Esophagus squamous epithelium (tissue), 5 donors: ENCODE data around the gene NEFH. TPM values are rescaled to one million over a fixed set of nuclear protein-coding genes. Genes with fewer than 3 reads are reported as not detected.

Experiments
- DNase-seq: peaks from one replicate; lab custom pipeline; 2025; lab: John Stamatoyannopoulos, UW
- H3K27ac ChIP-seq, 4 donors: fragments of 200-600 bp; sonication (generic); one replicate each; pipeline ENCODE4 v1.5.1; 2016 to 2019; ENCODE audit warnings: mild to moderate bottlenecking in 1 of 4
- H3K27me3 ChIP-seq, 4 donors: fragments of 200-600 bp; sonication (generic); 1 replicate in 3 of 4; 2 replicates in 1 of 4; pipeline versions ENCODE4 v1.5.1 to v1.6.0; 2017 to 2021; ENCODE audit warnings: antibody characterized with exemption in 1 of 4
- H3K36me3 ChIP-seq, 3 donors: fragments of 200-600 bp; sonication (generic); one replicate each; pipeline ENCODE4 v1.5.1; 2016 to 2019
- H3K4me1 ChIP-seq, 3 donors: fragments of 200-600 bp; sonication (generic); one replicate each; pipeline ENCODE4 v1.5.1; 2017 to 2019
- H3K4me3 ChIP-seq, 4 donors: fragments of 200-600 bp; sonication (generic); 1 replicate in 3 of 4; 2 replicates in 1 of 4; pipeline ENCODE4 v1.5.1; 2016 to 2019; ENCODE audit warnings: mild to moderate bottlenecking in 2 of 4, moderate library complexity in 1 of 4
- H3K9me3 ChIP-seq, 3 donors: fragments of 200-600 bp; sonication (generic); one replicate each; pipeline ENCODE4 v1.5.1; 2016 to 2019
- POLR2A ChIP-seq, 4 donors: fragments of 450-650 bp; IDR thresholded peaks; one replicate each; pipeline ENCODE4 v1.6.1; 2017; ENCODE audit warnings: antibody characterized with exemption in 4 of 4, mild to moderate bottlenecking in 4 of 4, moderate library complexity in 3 of 4
- WGBS, 2 donors: methylation state at CpG; one replicate each; pipeline ENCODE4 v1.1.5; 2018; 5-methylcytosine and 5-hydroxymethylcytosine counted together
- intact Hi-C: fragments of 100-400 bp; cut with DNase I; formaldehyde crosslinking; loops from one replicate; pipeline ENCODE4 v1.15.0; 2022
- total RNA-seq, 4 donors: library from RNA; depleted of rRNA; stranded (reverse); fragments of >200 nt; gene quantifications; one replicate each; pipeline ENCODE4 v1.1.0, GENCODE V29; 2016
- TF ChIP-seq, protein P1 (sequence below), 6 experiments: fragments of 450-650 bp in 4 of 6; fragments of 200-600 bp in 2 of 6; sonication (generic) in 2 of 6; IDR thresholded peaks; one replicate each; pipeline ENCODE4 v1.5.1; 2016 to 2019; ENCODE audit warnings: antibody characterized with exemption in 6 of 6, mild to moderate bottlenecking in 4 of 6, moderate library complexity in 4 of 6
- donor health status: DM: yes; HTN: yes; CAD: no.

NEFH gene
- total RNA-seq, 4 donors from 2014 or later: 0.44 to 0.95 TPM; not detected in 2

DNA sequence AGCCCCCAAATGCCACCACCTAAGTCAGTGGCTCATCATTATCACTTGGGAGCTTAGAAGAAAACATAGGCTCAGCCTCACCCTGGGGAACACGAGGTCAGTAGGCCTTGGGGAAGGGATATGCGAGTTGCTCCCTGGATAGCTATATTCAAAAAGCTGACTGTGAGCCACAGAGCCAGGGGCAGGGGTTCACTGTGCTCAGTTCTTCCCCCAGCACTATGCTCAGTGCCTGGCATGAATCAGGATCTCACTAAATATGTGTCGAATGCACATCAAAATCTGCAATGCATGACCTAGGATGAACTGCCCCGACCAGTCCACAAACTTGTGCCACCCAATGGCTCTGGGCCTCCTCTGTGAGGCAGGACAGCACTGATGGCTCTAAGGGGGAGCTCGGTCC is 38.4 kb downstream of the NEFH start:
- intact Hi-C loops: no loop called here

DNA sequence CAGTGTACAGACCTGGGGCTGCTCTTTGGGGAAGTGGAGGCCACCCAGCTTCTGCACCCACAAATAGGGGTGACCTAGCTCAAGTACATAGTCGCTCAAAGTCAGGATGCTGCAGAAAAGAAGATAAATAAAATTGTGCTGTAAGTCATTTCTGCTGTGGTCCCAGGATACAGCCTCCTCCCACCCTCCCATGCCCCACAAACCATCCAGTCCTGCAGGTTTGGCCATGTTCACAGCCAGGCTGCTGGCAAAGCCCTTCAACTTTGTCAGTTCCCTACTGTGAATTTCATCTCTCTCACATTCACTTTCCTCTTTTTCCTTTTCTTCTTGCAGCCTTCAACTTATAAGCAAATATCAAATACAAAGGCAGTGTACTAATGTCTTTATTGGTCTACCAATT is 40.0 kb downstream of the NEFH start:
- no peak for DNase-seq
- Histone ChIP-seq H3K36me3 (peaks cover 41 to 98% (median 63%) of the 10 kb centered on the region in 3 donors), H3K9me3 (no peaks in the 10 kb centered on the region), H3K4me3 (no peak overlapping the region), H3K4me1 (no peaks in the 10 kb centered on the region), H3K27me3 (no peaks in the 10 kb centered on the region), H3K27ac (no peak overlapping the region)
- WGBS, 2 donors: 100% methylated on average over 1 of the region's 1 CpG
- intact Hi-C loops: no loop called here
- no peak for TF ChIP-seq POLR2A (IDR thresholded peaks at IDR 0.05)
- TF ChIP-seq, protein P1, sequence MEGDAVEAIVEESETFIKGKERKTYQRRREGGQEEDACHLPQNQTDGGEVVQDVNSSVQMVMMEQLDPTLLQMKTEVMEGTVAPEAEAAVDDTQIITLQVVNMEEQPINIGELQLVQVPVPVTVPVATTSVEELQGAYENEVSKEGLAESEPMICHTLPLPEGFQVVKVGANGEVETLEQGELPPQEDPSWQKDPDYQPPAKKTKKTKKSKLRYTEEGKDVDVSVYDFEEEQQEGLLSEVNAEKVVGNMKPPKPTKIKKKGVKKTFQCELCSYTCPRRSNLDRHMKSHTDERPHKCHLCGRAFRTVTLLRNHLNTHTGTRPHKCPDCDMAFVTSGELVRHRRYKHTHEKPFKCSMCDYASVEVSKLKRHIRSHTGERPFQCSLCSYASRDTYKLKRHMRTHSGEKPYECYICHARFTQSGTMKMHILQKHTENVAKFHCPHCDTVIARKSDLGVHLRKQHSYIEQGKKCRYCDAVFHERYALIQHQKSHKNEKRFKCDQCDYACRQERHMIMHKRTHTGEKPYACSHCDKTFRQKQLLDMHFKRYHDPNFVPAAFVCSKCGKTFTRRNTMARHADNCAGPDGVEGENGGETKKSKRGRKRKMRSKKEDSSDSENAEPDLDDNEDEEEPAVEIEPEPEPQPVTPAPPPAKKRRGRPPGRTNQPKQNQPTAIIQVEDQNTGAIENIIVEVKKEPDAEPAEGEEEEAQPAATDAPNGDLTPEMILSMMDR (IDR thresholded peaks at IDR 0.05): no peak

More for the DNA sequence above, 38.4 kb downstream of the NEFH start:
- Histone ChIP-seq H3K4me1 (no peaks in the 10 kb centered on the region), H3K9me3 (no peaks in the 10 kb centered on the region), H3K4me3 (no peak overlapping the region), H3K27me3 (no peaks in the 10 kb centered on the region), H3K27ac (no peak overlapping the region), H3K36me3 (peaks cover 34 to 97% (median 54%) of the 10 kb centered on the region in 3 donors)
- DNase-seq: no peak
- WGBS, 2 donors: 82 to 86% methylated on average over 2 to 3 of the region's 5 CpGs
- TF ChIP-seq, protein P1 (IDR thresholded peaks at IDR 0.05): no peak

DNA sequence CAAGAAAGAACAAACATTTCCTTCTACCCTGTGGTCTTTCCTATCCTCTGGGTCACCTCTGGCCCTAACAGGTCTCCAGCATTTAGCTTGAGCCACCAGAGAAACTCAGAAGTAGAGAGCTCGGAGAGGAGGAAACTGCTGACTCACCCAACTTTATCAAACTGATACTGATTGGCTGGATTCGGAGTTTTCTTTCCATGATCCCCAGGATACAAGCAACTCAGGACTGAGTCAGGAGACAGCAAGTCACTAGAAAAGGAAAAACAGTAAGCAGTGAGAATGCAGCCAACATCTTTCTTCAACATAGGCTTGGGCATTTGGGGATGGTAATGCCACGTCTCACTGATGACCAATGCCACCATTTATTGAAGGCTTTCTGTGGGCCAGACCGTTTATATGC is 40.8 kb downstream of the NEFH start:
- Histone ChIP-seq H3K36me3 (peaks cover 45 to 98% (median 63%) of the 10 kb centered on the region in 3 donors), H3K4me1 (no peaks in the 10 kb centered on the region), H3K27ac (no peak overlapping the region), H3K9me3 (no peaks in the 10 kb centered on the region), H3K27me3 (no peaks in the 10 kb centered on the region), H3K4me3 (no peak overlapping the region)
- TF ChIP-seq, protein P1 (IDR thresholded peaks at IDR 0.05): no peak
- no peak for TF ChIP-seq POLR2A (IDR thresholded peaks at IDR 0.05)
- 69 to 90% methylated on average over 3 to 4 of the region's 4 CpGs for WGBS, 2 donors
- no peak for DNase-seq
- intact Hi-C loops: no loop called here

DNA sequence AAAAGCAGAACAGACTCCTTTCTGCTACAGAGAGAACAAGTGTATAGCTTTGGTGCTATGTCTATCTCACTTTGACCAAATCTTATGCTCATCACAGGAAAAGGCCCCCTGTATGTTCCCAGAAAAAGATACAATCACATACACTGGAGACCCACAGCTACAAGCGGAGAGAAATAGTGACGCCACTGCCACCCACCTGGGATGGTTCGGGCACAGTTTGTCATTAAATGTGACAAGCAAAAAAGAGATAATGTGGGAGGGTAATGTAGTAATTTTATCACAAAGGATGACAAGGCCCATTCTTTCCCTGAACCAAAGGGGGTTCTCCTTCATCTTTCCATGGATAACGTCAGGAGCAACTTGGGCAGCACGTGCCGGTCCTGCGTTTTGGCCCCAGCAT is 41.5 kb downstream of the NEFH start:
- WGBS, 2 donors: 92 to 99% methylated on average over 7 of the region's 7 CpGs
- H3K4me3 ChIP-seq: no peak overlapping the region
- no peaks in the 10 kb centered on the region for H3K4me1 ChIP-seq
- peaks cover 44 to 98% (median 64%) of the 10 kb centered on the region in 3 donors for H3K36me3 ChIP-seq
- intact Hi-C loops: no loop called here
- TF ChIP-seq, protein P1 (IDR thresholded peaks at IDR 0.05): no peak
- TF ChIP-seq POLR2A (IDR thresholded peaks at IDR 0.05): no peak
- no peaks in the 10 kb centered on the region for H3K27me3 ChIP-seq
- no peak for DNase-seq
- no peaks in the 10 kb centered on the region for H3K9me3 ChIP-seq
- no peak overlapping the region for H3K27ac ChIP-seq

DNA sequence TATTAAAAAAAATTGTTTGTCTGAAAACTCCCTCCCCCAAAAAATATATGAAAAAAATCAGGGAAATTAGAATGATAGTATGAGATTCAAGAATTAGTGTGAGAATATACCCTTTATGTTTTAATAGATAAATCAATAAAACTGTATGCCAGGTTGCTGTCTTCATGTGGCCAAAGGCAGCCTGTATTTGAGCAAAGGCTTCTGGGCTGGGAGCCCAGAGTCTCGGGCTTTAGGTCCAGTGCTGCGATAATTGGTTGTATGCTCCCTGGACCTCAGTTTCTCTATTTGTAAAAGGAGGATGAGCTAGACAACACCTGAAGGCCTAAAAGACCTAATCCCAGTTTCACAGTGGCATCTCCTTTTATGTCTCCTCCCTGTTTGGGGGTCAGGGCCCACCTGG is 43.7 kb downstream of the NEFH start:
- TF ChIP-seq POLR2A (IDR thresholded peaks at IDR 0.05): no peak
- TF ChIP-seq, protein P1 (IDR thresholded peaks at IDR 0.05): no peak
- no peaks in the 10 kb centered on the region for H3K4me1 ChIP-seq
- intact Hi-C loops: no loop called here
- no peaks in the 10 kb centered on the region for H3K27me3 ChIP-seq
- H3K36me3 ChIP-seq: peaks cover 31 to 98% (median 63%) of the 10 kb centered on the region in 3 donors
- no peak overlapping the region for H3K4me3 ChIP-seq
- WGBS, 2 donors: 89 to 100% methylated on average over 2 of the region's 2 CpGs
- H3K27ac ChIP-seq: no peak overlapping the region
- no peak for DNase-seq
- no peaks in the 10 kb centered on the region for H3K9me3 ChIP-seq
